Activated B cell treated with CpG ODN at 0.5 μM for 24 hours (primary cell): ENCODE results near the gene TRDN. TPM values are rescaled to one million over a fixed set of nuclear protein-coding genes. Genes with fewer than 3 reads are reported as not detected.

Experiments
- ATAC-seq: fragments of 200-7000 bp; cut with Tn5 transposase; one replicate; pipeline ENCODE4 v1.10.0; 2021; ENCODE audit warnings: low read depth, mild to moderate bottlenecking, moderate library complexity
- CTCF ChIA-PET: fragments of 350-600 bp; sonication (Branson Sonifier 250); formaldehyde crosslinking; loops from one replicate; lab custom pipeline; 2021; ENCODE audit warnings: antibody characterized with exemption; lab: Charles Lee
- POLR2A ChIA-PET: fragments of 350-600 bp; sonication (Branson Sonifier 250); formaldehyde crosslinking; loops from one replicate; lab custom pipeline; 2021; ENCODE audit warnings: antibody characterized with exemption; lab: Charles Lee
- DNase-seq: peaks from one replicate; pipeline ENCODE4 v3.0.0; 2022
- H3K27ac Mint-ChIP-seq: one replicate; pipeline ENCODE4 v1.8.0; 2020; ENCODE audit warnings: mixed read lengths
- H3K27me3 Mint-ChIP-seq: one replicate; pipeline ENCODE4 v1.8.0; 2021; ENCODE audit warnings: mixed read lengths
- H3K36me3 Mint-ChIP-seq: one replicate; pipeline ENCODE4 v1.8.0; 2021; ENCODE audit warnings: low read depth, mixed read lengths
- H3K4me1 Mint-ChIP-seq: one replicate; pipeline ENCODE4 v1.8.0; 2021; ENCODE audit warnings: mixed read lengths
- H3K4me3 Mint-ChIP-seq: one replicate; pipeline ENCODE4 v1.8.0; 2020; ENCODE audit warnings: mild to moderate bottlenecking, mixed read lengths
- H3K9me3 Mint-ChIP-seq: one replicate; pipeline ENCODE4 v1.8.0; 2020; ENCODE audit warnings: mixed read lengths
- CTCF ChIP-seq: fragments of 200-600 bp; IDR thresholded peaks from one replicate; pipeline ENCODE4 v1.8.0; 2022; ENCODE audit warnings: antibody characterized with exemption, mild to moderate bottlenecking
- intact Hi-C: fragments of 100-400 bp; cut with micrococcal nuclease; formaldehyde crosslinking; loops from one replicate; pipeline ENCODE4 v1.15.1; 2024
- total RNA-seq: library from RNA; stranded (reverse); gene quantifications from 2 replicates; pipeline ENCODE4 v1.2.3, GENCODE V29; 2022

Gene TRDN
- not detected in 2 replicates for total RNA-seq

DNA sequence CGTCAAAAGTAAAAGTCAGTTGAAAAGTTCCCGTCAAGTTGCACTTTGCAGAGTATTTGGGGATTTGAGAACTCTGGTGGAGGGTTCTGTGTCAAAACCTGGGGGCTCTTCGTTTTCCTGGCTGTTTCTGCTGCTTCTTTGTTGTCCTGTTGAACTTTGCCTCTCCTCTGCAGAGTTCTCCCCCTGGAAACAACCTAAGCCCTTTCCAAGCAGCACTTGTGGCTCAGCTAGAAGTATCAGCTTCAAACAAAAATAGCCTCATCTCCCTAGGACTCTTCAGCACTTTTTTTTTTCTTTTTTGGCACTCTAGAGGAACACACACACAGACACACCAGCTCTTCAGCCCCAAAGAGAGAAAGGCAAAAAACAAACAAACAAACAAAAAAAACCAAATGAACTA is at the start of gene TRDN:
TRDN (minus strand) TSS at position 169 of the 400 bp plus-strand sequence. CDS start 175 bp downstream, outside the sequence.
- Mint-ChIP-seq H3K27ac (no peak within 1 kb of the TSS), H3K9me3 (no peaks in the 10 kb centered on the region)

GRCh38 chr6:123681957-123682462 is 45.3 kb upstream of the TRDN start:
- CTCF ChIA-PET, result no interaction called here
- no peak overlapping the region for H3K27ac Mint-ChIP-seq
- no peaks in the 10 kb centered on the region for H3K36me3 Mint-ChIP-seq
- DNase-seq (no peak), ATAC-seq (no peak)
- POLR2A ChIA-PET, result no interaction called here
- no peaks in the 10 kb centered on the region for H3K27me3 Mint-ChIP-seq
- intact Hi-C loops, result no loop called here
- no peak for TF ChIP-seq CTCF
- no peak overlapping the region for H3K4me3 Mint-ChIP-seq
- peaks cover 8% of the 10 kb centered on the region for H3K9me3 Mint-ChIP-seq
- no peaks in the 10 kb centered on the region for H3K4me1 Mint-ChIP-seq

More for the DNA sequence above, at the start of gene TRDN:
- H3K4me1 Mint-ChIP-seq, result no peaks in the 10 kb centered on the region
- intact Hi-C loops, result no loop called here
- no peaks in the 10 kb centered on the region for H3K36me3 Mint-ChIP-seq
- CTCF ChIA-PET, result no interaction called here
- no peak within 1 kb of the TSS for H3K4me3 Mint-ChIP-seq
- H3K27me3 Mint-ChIP-seq, result no peaks in the 10 kb centered on the region
- ATAC-seq, result no peak
- DNase-seq, result no peak
- TF ChIP-seq CTCF, result no peak
- POLR2A ChIA-PET, result no interaction called here

- Mint-ChIP-seq H3K4me1 (no peaks in the 10 kb centered on the region), H3K27me3 (no peaks in the 10 kb centered on the region), H3K9me3 (peaks cover 9% of the 10 kb centered on the region), H3K36me3 (no peaks in the 10 kb centered on the region), H3K4me3 (no peak overlapping the region), H3K27ac (no peak overlapping the region)
- CTCF ChIA-PET, result no interaction called here
- intact Hi-C loops, result no loop called here
- DNase-seq, result no peak
- POLR2A ChIA-PET, result no interaction called here
- TF ChIP-seq CTCF, result no peak
- ATAC-seq, result no peak
Observed at GRCh38 chr6:123677897-123678296, 41.1 kb upstream of the TRDN start.

GRCh38 chr6:123676793-123677192 is 40.0 kb upstream of the TRDN start:
- CTCF ChIA-PET, result no interaction called here
- no peaks in the 10 kb centered on the region for H3K36me3 Mint-ChIP-seq
- POLR2A ChIA-PET, result no interaction called here

GRCh38 chr6:123668965-123669591 is 32.3 kb upstream of the TRDN start:
- CTCF ChIA-PET, result no interaction called here
- no peak for DNase-seq
- no peaks in the 10 kb centered on the region for H3K27me3 Mint-ChIP-seq
- H3K36me3 Mint-ChIP-seq, result no peaks in the 10 kb centered on the region
- no peaks in the 10 kb centered on the region for H3K4me1 Mint-ChIP-seq
- POLR2A ChIA-PET, result no interaction called here
- no peak for TF ChIP-seq CTCF
- H3K4me3 Mint-ChIP-seq, result no peak overlapping the region
- intact Hi-C loops, result no loop called here
- H3K27ac Mint-ChIP-seq, result no peak overlapping the region
- H3K9me3 Mint-ChIP-seq, result no peaks in the 10 kb centered on the region
- no peak for ATAC-seq

More at GRCh38 chr6:123676793-123677192, 40.0 kb upstream of the TRDN start:
- TF ChIP-seq CTCF, result no peak
- H3K4me3 Mint-ChIP-seq, result no peak overlapping the region
- intact Hi-C loops, result no loop called here
- peaks cover 7% of the 10 kb centered on the region for H3K9me3 Mint-ChIP-seq
- ATAC-seq, result no peak
- DNase-seq, result no peak
- no peaks in the 10 kb centered on the region for H3K27me3 Mint-ChIP-seq
- H3K27ac Mint-ChIP-seq, result no peak overlapping the region
- H3K4me1 Mint-ChIP-seq, result no peaks in the 10 kb centered on the region
